Calu3 (cell line): ENCODE measurements around the gene PDE9A. TPM values are rescaled to one million over a fixed set of nuclear protein-coding genes. Genes with fewer than 3 reads are reported as not detected.

Source experiments
- BruUV-seq: library from RNA; stranded (reverse); fragments of 400-500 nt; replicated peaks from 2 replicates; lab custom pipeline; 2021; lab: Mats Ljungman, UMichigan
- CTCF ChIA-PET: fragments of 300-600 bp; sonication (Branson Sonifier 250); formaldehyde crosslinking; loops from one replicate; lab custom pipeline; 2022; ENCODE audit warnings: antibody characterized with exemption; lab: Charles Lee
- DNase-seq: peaks from one replicate; pipeline ENCODE4 v3.0.0; 2022
- H3K27ac Mint-ChIP-seq: one replicate; pipeline ENCODE4 v1.8.0; 2022; ENCODE audit warnings: mixed read lengths; ENCODE audit not compliant: unreplicated experiment
- H3K27me3 Mint-ChIP-seq: one replicate; pipeline ENCODE4 v1.8.0; 2022; ENCODE audit warnings: mixed read lengths; ENCODE audit not compliant: unreplicated experiment
- H3K36me3 Mint-ChIP-seq: one replicate; pipeline ENCODE4 v1.8.0; 2022; ENCODE audit warnings: mild to moderate bottlenecking, moderate library complexity, mixed read lengths; ENCODE audit not compliant: insufficient read depth, unreplicated experiment
- H3K4me1 Mint-ChIP-seq: one replicate; pipeline ENCODE4 v1.8.0; 2022; ENCODE audit warnings: mild to moderate bottlenecking, low read depth, mixed read lengths; ENCODE audit not compliant: unreplicated experiment
- H3K4me3 Mint-ChIP-seq: one replicate; pipeline ENCODE4 v1.8.0; 2022; ENCODE audit warnings: mild to moderate bottlenecking, low read depth, moderate library complexity, mixed read lengths; ENCODE audit not compliant: unreplicated experiment
- H3K9me3 Mint-ChIP-seq: one replicate; pipeline ENCODE4 v1.8.0; 2022; ENCODE audit warnings: low read depth, mixed read lengths; ENCODE audit not compliant: unreplicated experiment
- CTCF ChIP-seq: fragments of 200-600 bp; IDR thresholded peaks from one replicate; pipeline ENCODE4 v1.8.0; 2022; ENCODE audit warnings: antibody characterized with exemption; ENCODE audit not compliant: unreplicated experiment
- intact Hi-C: fragments of 100-400 bp; cut with micrococcal nuclease; formaldehyde crosslinking; loops from one replicate; pipeline ENCODE4 v1.10.0; 2022; ENCODE audit not compliant: unreplicated experiment
- total RNA-seq: library from RNA; stranded (reverse); gene quantifications from 2 replicates; pipeline ENCODE4 v1.2.3, GENCODE V29; 2022

Gene PDE9A
- total RNA-seq, 1 experiment from 2014 or later, result 10.9 TPM

- H3K9me3 Mint-ChIP-seq, result no peaks in the 10 kb centered on the region
- H3K36me3 Mint-ChIP-seq, result peaks cover 6% of the 10 kb centered on the region
- no peak overlapping the region for H3K27ac Mint-ChIP-seq
- DNase-seq, result no peak
- no peaks in the 10 kb centered on the region for H3K4me1 Mint-ChIP-seq
- no peaks in the 10 kb centered on the region for H3K27me3 Mint-ChIP-seq
- TF ChIP-seq CTCF, result no peak
- H3K4me3 Mint-ChIP-seq, result no peak overlapping the region
- intact Hi-C loops, result no loop called here
- BruUV-seq, result no TSS peak
- CTCF ChIA-PET, result no interaction called here
These were observed 107.0 kb downstream of the PDE9A start for GRCh38 chr21:42760361-42760950.

GRCh38 chr21:42760951-42761751, 107.7 kb downstream of the PDE9A start:
- no TSS peak for BruUV-seq
- Mint-ChIP-seq H3K36me3 (peaks cover 6% of the 10 kb centered on the region), H3K9me3 (no peaks in the 10 kb centered on the region), H3K27ac (no peak overlapping the region), H3K27me3 (no peaks in the 10 kb centered on the region), H3K4me1 (no peaks in the 10 kb centered on the region), H3K4me3 (no peak overlapping the region)
- no peak for TF ChIP-seq CTCF
- intact Hi-C loops, result no loop called here
- no peak for DNase-seq
- CTCF ChIA-PET, result no interaction called here

GRCh38 chr21:42761776-42762335, 108.4 kb downstream of the PDE9A start:
- no TSS peak for BruUV-seq

More at GRCh38 chr21:42761776-42762335, 108.4 kb downstream of the PDE9A start:
- Mint-ChIP-seq H3K4me3 (no peak overlapping the region), H3K27me3 (no peaks in the 10 kb centered on the region), H3K4me1 (no peaks in the 10 kb centered on the region), H3K27ac (no peak overlapping the region), H3K9me3 (no peaks in the 10 kb centered on the region), H3K36me3 (peaks cover 6% of the 10 kb centered on the region)
- CTCF ChIA-PET, result no interaction called here
- no peak for DNase-seq
- intact Hi-C loops, result no loop called here
- no peak for TF ChIP-seq CTCF
